ENCODE results near the gene CCDC88C.

The CCDC88C gene

DNA sequence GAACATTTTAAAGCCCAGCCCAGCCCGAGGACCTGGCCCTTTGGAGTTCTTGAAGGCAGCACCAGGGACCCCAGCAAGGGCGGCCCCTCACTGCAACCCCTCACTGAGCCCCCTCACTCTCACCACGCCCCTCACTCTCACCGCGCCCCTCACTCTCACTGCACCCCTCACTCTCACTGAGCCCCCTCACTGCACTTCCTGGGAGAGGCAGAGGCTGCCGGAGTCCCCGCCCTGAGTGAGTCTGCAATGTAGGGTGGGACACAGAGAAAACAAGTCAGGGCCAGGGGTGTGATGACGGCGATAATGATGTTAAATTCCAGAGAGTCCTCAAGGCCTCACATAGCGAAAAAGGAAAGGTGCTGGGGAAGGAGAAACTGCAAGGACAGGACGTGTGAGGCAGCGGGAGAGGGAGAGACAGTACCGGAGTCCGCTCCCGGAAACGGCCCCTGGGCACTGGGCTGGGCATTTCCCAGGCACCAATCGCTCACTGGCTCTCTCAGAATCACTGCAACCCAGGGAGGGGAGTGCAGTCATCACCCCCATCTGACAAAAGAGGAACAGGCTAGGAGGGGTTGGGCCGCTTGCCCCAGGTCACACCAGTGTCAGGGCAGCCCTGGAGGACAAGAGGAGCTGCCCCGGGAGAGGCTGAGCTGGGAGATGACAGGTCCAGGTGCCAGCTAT lies 24.9 kb downstream of the CCDC88C start:
- H3K4me3 ChIP-seq (replicated peaks in 1 of 2; ENCODE audit: low read depth in 2 of 2, low read length in 2 of 2) = no peak overlapping the region
- no peak for DNase-seq (ENCODE audit: low read depth in 2 of 2)
- TF ChIP-seq, protein P1, sequence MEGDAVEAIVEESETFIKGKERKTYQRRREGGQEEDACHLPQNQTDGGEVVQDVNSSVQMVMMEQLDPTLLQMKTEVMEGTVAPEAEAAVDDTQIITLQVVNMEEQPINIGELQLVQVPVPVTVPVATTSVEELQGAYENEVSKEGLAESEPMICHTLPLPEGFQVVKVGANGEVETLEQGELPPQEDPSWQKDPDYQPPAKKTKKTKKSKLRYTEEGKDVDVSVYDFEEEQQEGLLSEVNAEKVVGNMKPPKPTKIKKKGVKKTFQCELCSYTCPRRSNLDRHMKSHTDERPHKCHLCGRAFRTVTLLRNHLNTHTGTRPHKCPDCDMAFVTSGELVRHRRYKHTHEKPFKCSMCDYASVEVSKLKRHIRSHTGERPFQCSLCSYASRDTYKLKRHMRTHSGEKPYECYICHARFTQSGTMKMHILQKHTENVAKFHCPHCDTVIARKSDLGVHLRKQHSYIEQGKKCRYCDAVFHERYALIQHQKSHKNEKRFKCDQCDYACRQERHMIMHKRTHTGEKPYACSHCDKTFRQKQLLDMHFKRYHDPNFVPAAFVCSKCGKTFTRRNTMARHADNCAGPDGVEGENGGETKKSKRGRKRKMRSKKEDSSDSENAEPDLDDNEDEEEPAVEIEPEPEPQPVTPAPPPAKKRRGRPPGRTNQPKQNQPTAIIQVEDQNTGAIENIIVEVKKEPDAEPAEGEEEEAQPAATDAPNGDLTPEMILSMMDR (IDR thresholded peaks at IDR 0.05; ENCODE audit: low read depth, low read length) = no peak

DNA sequence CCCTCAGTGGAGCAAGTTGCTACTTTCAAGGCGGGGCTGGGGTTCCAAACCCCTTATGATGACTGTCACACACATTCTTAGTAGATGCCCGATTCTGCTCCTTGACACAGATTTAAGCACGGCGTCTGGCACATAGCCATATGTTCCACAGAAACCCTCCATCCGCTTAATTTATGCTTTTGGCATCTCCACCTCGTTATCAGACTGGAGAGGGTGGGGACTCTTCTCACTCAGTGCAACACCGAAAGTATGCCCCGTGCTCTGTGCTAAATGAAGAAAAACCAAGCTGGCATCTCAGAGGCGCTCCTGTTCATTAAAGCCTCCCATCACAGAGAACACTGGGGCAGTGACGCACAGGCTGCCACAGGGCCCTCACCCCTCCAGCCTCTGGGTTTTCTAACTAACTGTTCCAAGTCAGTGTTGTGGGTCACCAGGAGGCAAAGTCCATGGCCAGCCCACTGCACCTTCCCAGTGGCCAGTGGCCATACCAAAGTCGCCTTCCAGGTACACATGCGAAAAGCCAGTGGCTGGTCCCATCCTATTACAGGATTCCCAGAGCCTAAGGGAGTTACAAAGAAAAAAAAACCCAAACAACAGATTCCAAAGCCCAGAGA lies 27.3 kb downstream of the CCDC88C start:
- TF ChIP-seq, protein P1 (IDR thresholded peaks at IDR 0.05; ENCODE audit: low read depth, low read length) = no peak
- no peak for DNase-seq (ENCODE audit: low read depth in 2 of 2)
- H3K4me3 ChIP-seq (replicated peaks in 1 of 2; ENCODE audit: low read depth in 2 of 2, low read length in 2 of 2) = no peak overlapping the region

DNA sequence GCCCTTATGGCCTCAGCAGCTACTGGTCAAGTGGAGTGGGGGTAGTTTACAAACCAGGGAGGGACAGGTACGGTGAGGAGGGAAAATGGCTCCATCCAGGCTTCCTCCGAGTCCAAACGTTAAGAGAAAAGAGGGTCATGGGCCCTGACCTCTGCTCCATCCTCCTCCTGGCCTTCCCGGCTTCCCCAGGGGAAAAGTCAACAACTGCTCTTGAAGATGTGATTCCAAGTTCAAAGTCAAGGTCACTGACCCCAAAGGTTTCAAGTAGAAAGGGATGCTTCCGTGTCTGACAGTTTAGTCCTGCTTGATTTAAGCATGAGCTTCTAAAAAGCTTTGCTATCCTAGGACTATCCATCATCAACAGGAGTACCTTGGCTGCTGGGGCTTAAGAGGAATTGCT lies 28.5 kb downstream of the CCDC88C start:
- no peak for DNase-seq (ENCODE audit: low read depth in 2 of 2)
- TF ChIP-seq, protein P1 (IDR thresholded peaks at IDR 0.05; ENCODE audit: low read depth, low read length) = no peak
- no peak overlapping the region for H3K4me3 ChIP-seq (replicated peaks in 1 of 2; ENCODE audit: low read depth in 2 of 2, low read length in 2 of 2)

DNA sequence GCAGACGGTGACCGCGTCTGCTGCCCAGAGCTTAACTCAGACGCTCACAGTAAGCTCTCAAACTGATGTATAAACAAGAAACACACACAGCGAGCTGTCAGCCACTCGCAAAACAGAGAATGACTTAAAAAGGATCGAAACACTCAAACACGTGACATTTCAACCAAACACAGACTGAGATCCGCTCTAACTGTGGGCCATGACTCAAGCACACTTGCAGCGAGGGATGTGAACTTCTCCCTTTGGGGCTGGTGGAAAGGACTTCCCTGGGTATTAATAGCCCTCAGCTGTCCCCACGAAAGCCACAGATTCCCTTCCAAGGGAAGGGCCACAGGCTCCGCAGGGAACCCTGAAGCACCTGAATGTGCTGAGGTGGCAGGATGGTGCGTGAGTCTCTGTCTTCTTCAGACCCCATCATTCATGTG lies 29.1 kb downstream of the CCDC88C start:
- TF ChIP-seq, protein P1 (IDR thresholded peaks at IDR 0.05; ENCODE audit: low read depth, low read length) = no peak
- no peak overlapping the region for H3K4me3 ChIP-seq (replicated peaks in 1 of 2; ENCODE audit: low read depth in 2 of 2, low read length in 2 of 2)
- no peak for DNase-seq (ENCODE audit: low read depth in 2 of 2)

DNA sequence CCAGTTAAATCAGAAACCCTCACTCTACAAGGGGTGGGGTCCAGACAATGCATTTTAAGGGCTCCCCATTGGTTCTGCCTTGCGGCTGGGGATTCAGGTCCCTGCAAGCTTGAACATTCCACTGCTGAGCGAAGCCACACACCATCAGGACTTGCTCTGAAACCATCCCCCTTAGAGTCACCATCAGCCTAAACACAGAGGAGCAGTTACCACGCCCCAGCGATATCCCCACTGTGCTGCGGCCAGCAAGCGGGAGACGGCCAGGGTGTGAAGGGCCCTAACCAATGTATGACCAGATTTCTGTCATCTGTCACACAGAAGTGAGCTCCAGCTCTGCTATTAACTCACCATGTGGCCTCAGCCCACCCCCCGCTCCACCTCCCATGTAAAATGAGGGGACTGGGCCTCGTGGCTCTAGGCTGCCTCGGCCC lies 29.7 kb downstream of the CCDC88C start:
- DNase-seq (ENCODE audit: low read depth in 2 of 2) = no peak
- TF ChIP-seq, protein P1 (IDR thresholded peaks at IDR 0.05; ENCODE audit: low read depth, low read length) = no peak
- H3K4me3 ChIP-seq (replicated peaks in 1 of 2; ENCODE audit: low read depth in 2 of 2, low read length in 2 of 2) = no peak overlapping the region

DNA sequence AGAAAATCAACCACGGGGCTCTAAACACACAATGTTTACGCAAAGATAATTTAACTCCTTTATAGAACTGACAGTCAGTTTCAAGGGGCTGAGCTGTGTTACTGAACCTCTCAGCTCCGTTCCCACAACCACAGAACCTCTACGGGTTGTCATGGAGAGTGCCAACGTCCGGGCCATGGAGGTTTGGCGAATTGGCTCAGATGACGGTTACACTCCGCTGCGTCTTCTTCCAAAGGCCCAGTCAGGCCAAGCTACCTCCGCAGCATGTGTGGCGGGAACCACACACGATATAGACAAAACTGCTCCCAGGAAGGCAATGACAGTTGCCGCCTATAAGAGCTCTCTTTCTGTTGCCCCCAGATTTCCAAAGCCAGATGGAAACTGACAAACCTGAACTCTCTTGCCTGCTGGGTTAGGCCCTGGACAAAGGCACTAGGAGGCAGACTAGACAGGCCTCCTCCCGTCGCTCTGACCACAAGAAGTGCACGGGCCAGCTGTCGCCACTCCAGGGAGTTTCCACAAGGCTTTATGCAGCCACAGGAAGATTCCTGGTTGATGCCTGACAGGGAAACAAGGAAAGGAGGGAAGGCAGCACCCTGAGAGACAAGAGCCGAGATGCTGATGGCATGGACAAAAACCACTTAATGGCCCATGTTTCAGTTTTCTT lies 30.3 kb downstream of the CCDC88C start:
- H3K4me3 ChIP-seq (replicated peaks in 1 of 2; ENCODE audit: low read depth in 2 of 2, low read length in 2 of 2) = no peak overlapping the region
- peak; percentile 11 to 25 for DNase-seq (ENCODE audit: low read depth in 2 of 2)
- TF ChIP-seq, protein P1 (IDR thresholded peaks at IDR 0.05; ENCODE audit: low read depth, low read length) = no peak

Data from cardiac fibroblast (primary cell).